Measurements from ENCODE around the gene ZNF668. TPM values are rescaled to one million over a fixed set of nuclear protein-coding genes. Genes with fewer than 3 reads are reported as not detected.

ZNF668 gene
- total and polyA plus RNA-seq, 2 of the 8 experiments (the other 6 are each of a cell fraction or from before 2014, with no cell fraction given) = 14.0 to 14.3 TPM

DNA sequence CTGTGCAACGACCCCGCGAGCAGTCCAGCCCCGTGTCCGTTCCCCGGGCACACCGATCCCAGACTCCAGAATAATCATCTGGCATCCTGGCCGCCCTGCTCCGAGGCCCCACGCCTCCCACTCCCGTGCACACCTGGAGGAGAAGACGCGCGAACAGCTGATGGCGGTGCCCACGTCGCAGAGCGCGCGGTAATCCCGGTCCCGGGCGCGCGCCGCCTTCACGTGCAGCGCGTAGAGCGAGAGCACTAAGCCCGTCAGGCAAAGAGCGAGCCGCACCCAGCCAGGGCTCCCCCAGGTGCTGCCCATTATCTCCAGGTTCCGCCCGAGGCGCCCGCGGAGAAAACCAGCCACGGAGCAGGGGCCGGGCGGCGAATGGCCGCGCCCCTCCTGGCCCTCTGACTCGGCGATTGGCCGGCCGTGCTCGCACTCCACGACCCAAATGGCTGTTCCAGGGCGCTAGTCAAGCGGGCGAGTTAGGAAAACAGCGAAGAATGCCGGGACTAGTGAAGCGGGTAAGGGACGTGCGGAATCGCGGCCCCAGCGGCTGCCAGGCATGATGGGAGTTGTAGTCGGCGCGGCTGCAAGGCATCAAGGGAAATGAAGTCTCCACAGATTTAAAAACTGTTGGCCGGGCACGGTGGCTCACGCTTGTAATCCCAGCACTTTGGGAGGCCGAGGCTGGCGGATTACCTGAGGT, 20.5 kb upstream of the ZNF668 start, which contains the start of gene VKORC1 (continued):
- TF ChIP-seq, protein P1, sequence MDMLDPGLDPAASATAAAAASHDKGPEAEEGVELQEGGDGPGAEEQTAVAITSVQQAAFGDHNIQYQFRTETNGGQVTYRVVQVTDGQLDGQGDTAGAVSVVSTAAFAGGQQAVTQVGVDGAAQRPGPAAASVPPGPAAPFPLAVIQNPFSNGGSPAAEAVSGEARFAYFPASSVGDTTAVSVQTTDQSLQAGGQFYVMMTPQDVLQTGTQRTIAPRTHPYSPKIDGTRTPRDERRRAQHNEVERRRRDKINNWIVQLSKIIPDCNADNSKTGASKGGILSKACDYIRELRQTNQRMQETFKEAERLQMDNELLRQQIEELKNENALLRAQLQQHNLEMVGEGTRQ (IDR thresholded peaks at IDR 0.05; ENCODE audit: low read length) = no peak
- TF ChIP-seq GTF2F1 (IDR thresholded peaks at IDR 0.05; ENCODE audit: borderline replicate concordance, low read depth, low read length) = no peak
- TF ChIP-seq CREB1 (IDR thresholded peaks at IDR 0.05) = peak; percentile 59; the same call in 1 of the 2 replicates
- no peak for TF ChIP-seq EZH2 (IDR thresholded peaks at IDR 0.05; ENCODE audit: low read depth, low read length, severe bottlenecking)
- TF ChIP-seq SIX5 (IDR thresholded peaks at IDR 0.05; ENCODE audit: low read depth, low read length) = peak; percentile 87
- no peak for TF ChIP-seq ZNF274 (IDR thresholded peaks at IDR 0.05; ENCODE audit: borderline replicate concordance, extremely low read depth, low read length)
- TF ChIP-seq CHD1 (IDR thresholded peaks at IDR 0.05; ENCODE audit: low read depth, low read length) = no peak
- peak in 1 of 2 experiments; percentile 36; a peak in 1 of 3 replicates for TF ChIP-seq POLR2A (IDR thresholded peaks at IDR 0.05; ENCODE audit: control extremely low read depth in 1 of 2, low read depth in 2 of 2, low read length in 2 of 2)
- no peak for TF ChIP-seq TCF12 (IDR thresholded peaks at IDR 0.05; ENCODE audit: low read depth, low read length)
- TF ChIP-seq, protein P2, sequence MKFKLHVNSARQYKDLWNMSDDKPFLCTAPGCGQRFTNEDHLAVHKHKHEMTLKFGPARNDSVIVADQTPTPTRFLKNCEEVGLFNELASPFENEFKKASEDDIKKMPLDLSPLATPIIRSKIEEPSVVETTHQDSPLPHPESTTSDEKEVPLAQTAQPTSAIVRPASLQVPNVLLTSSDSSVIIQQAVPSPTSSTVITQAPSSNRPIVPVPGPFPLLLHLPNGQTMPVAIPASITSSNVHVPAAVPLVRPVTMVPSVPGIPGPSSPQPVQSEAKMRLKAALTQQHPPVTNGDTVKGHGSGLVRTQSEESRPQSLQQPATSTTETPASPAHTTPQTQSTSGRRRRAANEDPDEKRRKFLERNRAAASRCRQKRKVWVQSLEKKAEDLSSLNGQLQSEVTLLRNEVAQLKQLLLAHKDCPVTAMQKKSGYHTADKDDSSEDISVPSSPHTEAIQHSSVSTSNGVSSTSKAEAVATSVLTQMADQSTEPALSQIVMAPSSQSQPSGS (IDR thresholded peaks at IDR 0.05; ENCODE audit: low read length) = no peak
- TF ChIP-seq SP2 (IDR thresholded peaks at IDR 0.05; ENCODE audit: low read length) = no peak
- TF ChIP-seq SP1 (IDR thresholded peaks at IDR 0.05; ENCODE audit: low read depth, low read length) = 0 out of 2 replicates have a peak, but pooled peaks have one; percentile 35
- 0 out of 2 replicates have a peak, but pooled peaks have one; percentile 12 for TF ChIP-seq CHD2 (IDR thresholded peaks at IDR 0.05; ENCODE audit: low read length)
- no peak for TF ChIP-seq BCL11A (IDR thresholded peaks at IDR 0.05; ENCODE audit: low read depth in 2 of 2, low read length in 2 of 2)
- TF ChIP-seq RAD21 (IDR thresholded peaks at IDR 0.05 in 1 of 2, conservative IDR thresholded peaks at IDR 0.05 in 1 of 2; ENCODE audit: low read depth in 2 of 2, low read length in 2 of 2) = no peak
- TF ChIP-seq, protein P3, sequence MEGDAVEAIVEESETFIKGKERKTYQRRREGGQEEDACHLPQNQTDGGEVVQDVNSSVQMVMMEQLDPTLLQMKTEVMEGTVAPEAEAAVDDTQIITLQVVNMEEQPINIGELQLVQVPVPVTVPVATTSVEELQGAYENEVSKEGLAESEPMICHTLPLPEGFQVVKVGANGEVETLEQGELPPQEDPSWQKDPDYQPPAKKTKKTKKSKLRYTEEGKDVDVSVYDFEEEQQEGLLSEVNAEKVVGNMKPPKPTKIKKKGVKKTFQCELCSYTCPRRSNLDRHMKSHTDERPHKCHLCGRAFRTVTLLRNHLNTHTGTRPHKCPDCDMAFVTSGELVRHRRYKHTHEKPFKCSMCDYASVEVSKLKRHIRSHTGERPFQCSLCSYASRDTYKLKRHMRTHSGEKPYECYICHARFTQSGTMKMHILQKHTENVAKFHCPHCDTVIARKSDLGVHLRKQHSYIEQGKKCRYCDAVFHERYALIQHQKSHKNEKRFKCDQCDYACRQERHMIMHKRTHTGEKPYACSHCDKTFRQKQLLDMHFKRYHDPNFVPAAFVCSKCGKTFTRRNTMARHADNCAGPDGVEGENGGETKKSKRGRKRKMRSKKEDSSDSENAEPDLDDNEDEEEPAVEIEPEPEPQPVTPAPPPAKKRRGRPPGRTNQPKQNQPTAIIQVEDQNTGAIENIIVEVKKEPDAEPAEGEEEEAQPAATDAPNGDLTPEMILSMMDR (IDR thresholded peaks at IDR 0.05; ENCODE audit: control extremely low read depth in 1 of 3, insufficient read depth in 1 of 3, low read depth in 1 of 3, low read length in 3 of 3) = no peak
- no peak for TF ChIP-seq CBX5 (IDR thresholded peaks at IDR 0.05; ENCODE audit: low read depth, low read length)
- TF ChIP-seq ASH2L (IDR thresholded peaks at IDR 0.05; ENCODE audit: low read length) = peak; percentile 17
- no peak for TF ChIP-seq SAP30 (IDR thresholded peaks at IDR 0.05; ENCODE audit: insufficient read depth, insufficient replicate concordance, low read length)
- peak; percentile 70; the same call in 1 of the 2 replicates for TF ChIP-seq TAF1 (IDR thresholded peaks at IDR 0.05; ENCODE audit: low read depth, low read length)
